ACHN (cell line): ENCODE results near the gene PCGF2.
"Not testable (repeated sequence)": the region's sequence is repeated elsewhere in the genome, so short reads cannot be mapped to it uniquely, and the experiment has no call there.

ENCODE experiments used
- DNase-seq: peaks from one replicate; pipeline ENCODE4 v3.0.0-alpha.2; 2015
- in situ Hi-C: cut with HindIII; loops from 2 replicates; pipeline ENCODE4 v1.10.0; 2017; ENCODE audit warnings: low sequenced_read_pairs, low pct_ligation_motif_present, low pct_unique_long_range_greater_than_20kb

The PCGF2 gene

GRCh38 chr17:38726145-38726544 lies 22.0 kb downstream of the PCGF2 start:
- DNase-seq, in situ Hi-C loops: not testable (repeated sequence)

- DNase-seq = no peak
- in situ Hi-C loops = no loop called here
Observed at GRCh38 chr17:38725066-38725465, 23.1 kb downstream of the PCGF2 start.

DNA sequence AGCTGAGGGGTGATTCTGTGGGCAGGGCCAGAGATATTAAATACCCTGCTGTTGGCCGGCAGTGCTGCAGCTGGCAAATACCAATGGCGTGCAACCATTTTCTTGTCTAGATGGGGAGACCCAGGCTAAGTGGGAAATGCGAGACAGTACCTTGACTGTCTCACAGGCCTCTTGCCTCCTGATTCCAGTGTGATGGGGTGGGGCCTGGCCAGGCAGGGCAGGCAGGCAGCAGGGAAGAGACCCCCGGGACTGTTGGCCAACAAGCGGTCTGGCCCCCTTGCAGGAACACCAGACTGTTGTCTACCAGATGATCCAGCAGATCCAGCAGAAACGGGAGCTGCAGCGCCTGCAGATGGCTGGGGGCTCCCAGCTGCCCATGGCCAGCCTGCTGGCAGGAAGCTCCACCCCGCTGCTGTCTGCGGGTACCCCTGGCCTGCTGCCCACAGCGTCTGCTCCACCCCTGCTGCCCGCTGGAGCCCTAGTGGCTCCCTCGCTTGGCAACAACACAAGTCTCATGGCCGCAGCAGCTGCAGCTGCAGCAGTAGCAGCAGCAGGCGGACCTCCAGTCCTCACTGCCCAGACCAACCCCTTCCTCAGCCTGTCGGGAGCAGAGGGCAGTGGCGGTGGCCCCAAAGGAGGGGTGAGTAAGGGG lies 23.7 kb downstream of the PCGF2 start:
- in situ Hi-C loops = no loop called here
- DNase-seq = no peak

- in situ Hi-C loops = no loop called here
Observed at GRCh38 chr17:38721802-38722201, 26.3 kb downstream of the PCGF2 start.

DNA sequence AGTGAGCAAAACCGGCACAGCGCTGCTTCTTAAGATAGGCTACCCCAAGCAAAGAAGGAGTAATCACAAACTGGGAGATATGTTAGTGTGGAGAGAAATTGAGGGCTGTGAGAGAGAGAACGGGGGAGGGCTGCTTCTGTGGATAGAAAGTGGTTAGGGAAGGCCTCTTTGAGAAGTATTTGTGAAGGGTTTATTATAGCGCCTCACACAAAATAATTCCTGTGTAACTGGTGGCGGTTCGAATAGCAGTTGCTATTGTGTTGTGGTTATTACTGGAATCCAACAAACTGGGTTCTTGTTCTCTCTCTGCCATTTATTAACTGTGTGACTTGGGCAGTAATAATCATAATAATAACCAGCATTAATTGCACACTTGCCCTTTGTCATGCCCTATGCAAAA lies 27.2 kb downstream of the PCGF2 start:
- in situ Hi-C loops = no loop called here

More at GRCh38 chr17:38721802-38722201, 26.3 kb downstream of the PCGF2 start:
- DNase-seq = no peak

GRCh38 chr17:38719943-38720641 lies 28.0 kb downstream of the PCGF2 start:
- no peak for DNase-seq

More for the DNA sequence above, 27.2 kb downstream of the PCGF2 start:
- DNase-seq = no peak

DNA sequence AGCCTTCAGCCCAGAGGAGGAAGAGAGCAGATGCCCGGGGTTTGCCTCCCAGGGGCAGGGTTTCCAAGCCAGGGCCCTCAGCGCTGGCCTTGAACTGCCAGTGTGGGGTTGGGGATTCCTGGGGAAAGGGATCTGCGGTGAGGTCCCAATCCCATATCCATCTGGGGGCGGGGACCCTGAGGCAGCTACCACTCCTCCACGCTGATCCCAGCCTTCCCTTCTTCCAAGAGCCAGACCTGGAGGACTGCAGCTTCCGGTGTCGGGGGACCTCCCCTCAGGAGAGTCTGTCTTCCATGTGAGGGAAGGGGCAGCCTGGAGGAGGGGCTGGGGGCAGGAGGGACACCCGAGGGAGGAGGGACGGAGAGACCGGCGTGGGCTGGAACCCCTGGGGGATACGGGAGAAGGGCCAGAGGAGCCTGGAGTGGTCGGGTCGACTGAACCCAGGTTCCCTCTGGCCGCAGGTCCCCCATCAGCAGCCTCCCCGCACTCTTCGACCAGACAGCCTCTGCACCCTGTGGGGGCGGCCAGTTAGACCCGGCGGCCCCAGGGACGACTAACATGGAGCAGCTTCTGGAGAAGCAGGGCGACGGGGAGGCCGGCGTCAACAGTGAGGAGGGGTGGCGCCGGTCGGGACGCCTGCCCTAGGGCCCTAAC lies 28.7 kb downstream of the PCGF2 start:
- no peak for DNase-seq
- in situ Hi-C loops = no loop called here

More at GRCh38 chr17:38719943-38720641, 28.0 kb downstream of the PCGF2 start:
- in situ Hi-C loops = no loop called here

- no peak for DNase-seq
- in situ Hi-C loops = no loop called here
Observed at GRCh38 chr17:38717139-38717745, 30.9 kb downstream of the PCGF2 start.

DNA sequence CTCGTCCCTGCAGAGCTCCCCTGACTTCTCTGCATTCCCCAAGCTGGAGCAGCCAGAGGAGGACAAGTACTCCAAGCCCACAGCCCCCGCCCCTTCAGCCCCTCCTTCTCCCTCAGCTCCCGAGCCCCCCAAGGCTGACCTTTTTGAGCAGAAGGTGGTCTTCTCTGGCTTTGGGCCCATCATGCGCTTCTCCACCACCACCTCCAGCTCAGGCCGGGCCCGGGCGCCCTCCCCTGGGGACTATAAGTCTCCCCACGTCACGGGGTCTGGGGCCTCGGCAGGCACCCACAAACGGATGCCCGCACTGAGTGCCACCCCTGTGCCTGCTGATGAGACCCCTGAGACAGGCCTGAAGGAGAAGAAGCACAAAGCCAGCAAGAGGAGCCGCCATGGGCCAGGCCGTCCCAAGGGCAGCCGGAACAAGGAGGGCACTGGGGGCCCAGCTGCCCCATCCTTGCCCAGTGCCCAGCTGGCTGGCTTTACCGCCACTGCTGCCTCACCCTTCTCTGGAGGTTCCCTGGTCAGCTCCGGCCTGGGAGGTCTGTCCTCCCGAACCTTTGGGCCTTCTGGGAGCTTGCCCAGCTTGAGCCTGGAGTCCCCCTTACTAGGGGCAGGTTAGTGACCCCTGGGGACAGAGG lies 31.6 kb downstream of the PCGF2 start:
- in situ Hi-C loops = no loop called here
- no peak for DNase-seq

GRCh38 chr17:38715216-38715943 lies 32.8 kb downstream of the PCGF2 start:
- no peak for DNase-seq
- in situ Hi-C loops = no loop called here

- no peak for DNase-seq
- in situ Hi-C loops = no loop called here
Observed at GRCh38 chr17:38713456-38714075, 34.6 kb downstream of the PCGF2 start.

DNA sequence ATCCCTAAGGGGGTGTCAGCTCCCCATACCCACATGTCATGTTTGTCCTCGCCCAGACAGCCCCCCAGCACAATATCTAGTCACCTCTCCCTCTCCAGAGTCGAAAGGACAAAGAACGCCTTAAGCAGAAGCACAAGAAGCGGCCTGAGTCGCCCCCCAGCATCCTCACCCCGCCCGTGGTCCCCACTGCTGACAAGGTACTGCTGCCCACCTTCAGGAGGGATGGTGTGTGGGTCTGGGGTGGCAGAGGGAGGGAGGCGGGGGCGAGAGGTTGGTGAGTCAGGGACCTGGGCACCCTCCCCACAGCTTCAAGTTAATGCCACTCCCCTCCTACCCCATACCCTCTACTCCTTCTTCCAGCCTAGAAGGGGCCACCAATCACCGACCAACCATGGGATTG lies 35.5 kb downstream of the PCGF2 start:
- DNase-seq = no peak
- in situ Hi-C loops = no loop called here

DNA sequence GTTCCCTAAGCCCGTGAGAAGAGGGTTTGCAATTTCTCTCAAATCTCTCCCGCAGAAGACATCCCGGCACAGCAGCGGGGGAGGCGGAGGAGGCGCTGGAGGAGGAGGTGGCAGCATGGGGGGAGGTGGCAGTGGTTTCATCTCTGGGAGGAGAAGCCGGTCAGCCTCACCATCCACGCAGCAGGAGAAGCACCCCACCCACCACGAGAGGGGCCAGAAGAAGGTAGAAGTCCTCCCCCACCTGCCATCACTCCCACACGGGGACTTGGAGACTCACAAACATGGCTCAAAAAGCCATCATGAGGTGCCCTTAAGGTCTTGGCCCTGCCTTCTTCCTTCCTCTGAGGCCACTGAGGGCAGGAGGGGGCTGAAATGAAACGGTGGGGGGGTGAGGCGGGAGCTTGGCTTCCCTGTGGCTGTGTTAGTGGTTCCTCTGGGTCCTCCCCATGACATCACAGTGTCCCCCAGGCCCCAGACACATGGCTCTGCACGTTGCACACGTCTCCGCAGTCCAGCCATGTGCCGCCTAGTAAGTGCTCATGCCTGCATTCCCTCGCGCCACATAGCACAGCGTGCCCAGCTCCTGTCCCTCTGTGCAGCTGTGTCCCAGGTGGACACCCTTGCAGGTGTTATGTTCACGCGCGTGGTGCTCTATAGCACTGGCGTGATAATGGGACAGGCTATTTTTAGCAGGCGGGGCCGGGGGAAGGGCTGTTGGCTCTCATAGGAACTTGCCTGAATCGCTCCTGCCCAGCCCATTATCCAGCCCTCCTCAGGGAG lies 36.2 kb downstream of the PCGF2 start:
- in situ Hi-C loops = no loop called here
- no peak for DNase-seq

DNA sequence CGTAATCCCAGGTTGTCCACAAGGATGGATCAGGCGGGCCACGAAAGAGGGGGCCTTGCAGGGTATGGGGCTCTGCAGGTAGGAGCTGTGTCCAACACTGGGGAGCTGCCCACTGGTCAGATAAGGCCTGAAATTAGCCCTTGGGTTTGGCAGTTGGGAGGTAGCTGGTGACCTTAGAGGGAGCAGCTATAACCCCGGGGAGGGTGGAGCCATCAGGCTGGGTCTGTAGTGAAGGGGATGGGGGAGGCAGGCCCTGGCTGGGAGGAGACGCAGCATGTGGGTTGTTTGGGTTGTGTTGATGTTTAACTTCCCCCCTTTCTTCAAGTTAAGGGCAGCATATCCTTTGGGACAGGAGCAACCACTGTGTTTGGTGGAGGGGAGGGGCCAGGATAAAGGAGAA lies 37.2 kb downstream of the PCGF2 start:
- in situ Hi-C loops = no loop called here

GRCh38 chr17:38710604-38710962 lies 37.6 kb downstream of the PCGF2 start:
- no peak for DNase-seq
- in situ Hi-C loops = no loop called here

More for the DNA sequence above, 37.2 kb downstream of the PCGF2 start:
- no peak for DNase-seq

GRCh38 chr17:38709864-38710603 lies 38.1 kb downstream of the PCGF2 start:
- in situ Hi-C loops = no loop called here
- DNase-seq = no peak
